CD4-positive, alpha-beta T cell treated with Interleukin-6 for 4 hours (primary cell): ENCODE measurements around the gene AFTPH.
A peak's percentile ranks its signal among the peaks of the same experiment; 100 is the strongest.
"Not testable (repeated sequence)": the region's sequence is repeated elsewhere in the genome, so short reads cannot be mapped to it uniquely, and the experiment has no call there.

Source experiments
- DNase-seq: peaks from one replicate; pipeline ENCODE4 v3.0.0-alpha.2; 2020; ENCODE audit warnings: mixed read lengths

Gene AFTPH

DNA sequence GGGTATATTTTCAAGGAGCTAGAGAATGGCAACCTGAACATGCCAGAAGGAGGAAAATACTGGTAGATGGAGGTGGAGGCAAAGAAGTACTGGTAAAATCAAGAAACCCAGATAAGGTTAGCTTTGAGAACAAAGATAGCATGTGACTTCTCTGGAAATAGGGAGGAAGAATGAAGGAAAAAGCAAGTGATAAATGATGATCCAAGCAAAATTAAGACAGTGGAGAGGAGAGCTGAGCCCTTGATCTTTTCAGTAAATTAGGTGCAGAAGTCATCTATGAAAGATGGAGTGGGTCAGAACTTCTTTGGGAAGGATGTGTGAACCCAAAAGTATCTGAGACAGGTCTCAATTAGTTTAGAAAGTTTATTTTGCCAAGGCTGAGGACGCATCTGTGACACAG, 25.7 kb upstream of the AFTPH start:
- DNase-seq, result no peak

DNA sequence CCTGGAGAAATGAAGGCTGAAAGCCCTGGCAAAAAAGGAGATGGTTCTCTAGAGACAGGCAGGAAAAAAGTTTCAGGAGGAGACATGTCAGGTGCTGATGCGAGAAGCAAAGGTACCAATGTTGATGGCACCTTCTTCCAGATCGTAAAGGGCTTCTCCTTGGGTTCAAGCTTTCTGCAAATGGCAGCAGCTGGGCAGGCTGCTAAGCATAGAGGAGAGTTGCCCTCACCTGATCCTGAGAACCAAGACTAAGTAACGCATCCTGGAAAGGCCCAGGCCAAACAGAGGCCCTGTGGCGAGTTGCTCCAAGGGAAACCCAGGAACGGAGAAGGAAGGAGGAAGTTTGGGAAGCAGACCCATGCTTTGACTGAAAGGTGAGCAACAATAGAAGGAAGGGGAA, 23.6 kb upstream of the AFTPH start:
- DNase-seq, result no peak

DNA sequence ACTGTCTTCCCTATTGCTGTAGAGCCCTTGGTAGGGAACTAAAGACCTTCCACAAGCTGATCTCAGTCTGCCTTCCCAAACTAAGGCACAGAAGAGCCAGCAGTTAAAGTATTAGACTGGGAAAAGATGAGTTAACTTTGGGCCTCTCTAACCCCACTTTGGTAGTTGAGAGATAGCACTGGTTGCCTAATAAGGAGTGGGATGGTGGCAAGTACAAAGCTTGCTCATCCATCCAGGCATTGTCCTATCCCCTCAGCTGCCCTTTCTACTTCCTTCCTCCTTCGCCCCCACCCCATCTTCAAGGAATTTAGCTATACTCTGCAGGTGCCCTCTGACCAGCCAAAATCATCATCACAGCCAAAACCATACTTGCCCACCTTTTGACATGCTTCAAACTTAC, 22.2 kb upstream of the AFTPH start:
- DNase-seq, result no peak

GRCh38 chr2:64502860-64503259, 21.3 kb upstream of the AFTPH start:
- no peak for DNase-seq

DNA sequence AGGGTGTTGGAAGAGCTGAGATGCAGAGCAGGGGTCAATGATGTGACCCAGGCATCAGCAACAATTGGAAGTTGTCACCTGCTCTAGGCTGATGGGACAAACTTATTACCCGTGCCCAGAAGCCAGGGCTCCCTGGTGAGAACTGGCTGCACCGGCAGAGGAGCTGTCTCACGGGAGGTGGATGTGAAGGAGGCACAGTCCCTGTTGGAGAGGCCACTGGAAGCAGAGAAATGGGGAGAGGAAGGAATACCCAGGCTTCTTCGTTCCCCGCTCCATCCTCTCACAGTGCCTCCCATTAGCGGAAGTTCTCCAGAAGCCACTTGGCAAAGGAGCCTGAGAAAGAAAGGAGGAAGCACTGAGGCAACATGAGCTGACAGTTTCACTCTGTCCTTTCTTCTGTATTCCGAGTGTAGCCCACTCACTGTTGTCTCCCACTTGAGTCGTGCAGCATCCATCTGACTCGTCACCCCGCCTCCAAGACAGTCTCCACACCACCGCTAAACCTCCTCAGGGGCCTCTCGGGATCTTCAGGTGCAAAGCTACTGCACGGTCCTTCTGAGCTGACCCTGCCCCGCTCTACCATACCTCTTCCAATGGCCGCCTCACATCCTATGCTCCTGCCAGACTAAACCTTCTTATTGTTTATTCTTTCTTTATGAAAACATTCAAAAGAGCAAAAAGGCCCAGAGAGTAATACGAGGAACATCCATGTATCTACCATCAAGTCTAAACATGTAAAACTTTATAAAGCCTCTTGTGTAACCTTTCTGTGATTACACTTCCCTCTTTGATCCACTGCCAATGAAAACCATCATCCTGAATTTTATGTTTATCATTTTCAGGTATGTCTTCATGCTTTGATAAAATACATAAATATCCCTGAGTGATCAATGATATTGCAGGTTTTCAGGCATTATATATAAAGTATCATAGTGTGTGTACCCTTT, 19.1 kb upstream of the AFTPH start:
- no peak for DNase-seq

- no peak for DNase-seq
Observed at GRCh38 chr2:64506686-64507085, 17.4 kb upstream of the AFTPH start.

- DNase-seq, result no peak
Observed at GRCh38 chr2:64514008-64514407, 10.1 kb upstream of the AFTPH start.

DNA sequence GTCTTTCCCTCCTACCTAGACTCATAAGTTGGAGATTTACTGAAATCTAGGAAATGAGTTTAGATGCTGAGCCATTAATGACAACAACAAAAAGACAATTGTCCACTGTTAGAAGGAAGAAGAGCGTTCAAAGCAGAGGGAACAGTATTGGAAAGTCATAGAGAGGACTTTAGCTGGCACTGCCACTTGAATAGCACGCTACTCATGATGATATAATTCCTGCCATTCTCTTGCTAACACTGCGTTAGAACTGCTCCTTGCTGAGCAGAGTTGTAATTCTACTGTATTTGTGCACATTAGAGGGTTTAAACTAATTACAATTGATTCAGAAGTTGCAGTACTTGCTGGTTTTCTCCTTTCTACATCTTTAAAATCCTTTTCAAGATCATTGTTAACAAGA, 9.0 kb upstream of the AFTPH start:
- no peak for DNase-seq

DNA sequence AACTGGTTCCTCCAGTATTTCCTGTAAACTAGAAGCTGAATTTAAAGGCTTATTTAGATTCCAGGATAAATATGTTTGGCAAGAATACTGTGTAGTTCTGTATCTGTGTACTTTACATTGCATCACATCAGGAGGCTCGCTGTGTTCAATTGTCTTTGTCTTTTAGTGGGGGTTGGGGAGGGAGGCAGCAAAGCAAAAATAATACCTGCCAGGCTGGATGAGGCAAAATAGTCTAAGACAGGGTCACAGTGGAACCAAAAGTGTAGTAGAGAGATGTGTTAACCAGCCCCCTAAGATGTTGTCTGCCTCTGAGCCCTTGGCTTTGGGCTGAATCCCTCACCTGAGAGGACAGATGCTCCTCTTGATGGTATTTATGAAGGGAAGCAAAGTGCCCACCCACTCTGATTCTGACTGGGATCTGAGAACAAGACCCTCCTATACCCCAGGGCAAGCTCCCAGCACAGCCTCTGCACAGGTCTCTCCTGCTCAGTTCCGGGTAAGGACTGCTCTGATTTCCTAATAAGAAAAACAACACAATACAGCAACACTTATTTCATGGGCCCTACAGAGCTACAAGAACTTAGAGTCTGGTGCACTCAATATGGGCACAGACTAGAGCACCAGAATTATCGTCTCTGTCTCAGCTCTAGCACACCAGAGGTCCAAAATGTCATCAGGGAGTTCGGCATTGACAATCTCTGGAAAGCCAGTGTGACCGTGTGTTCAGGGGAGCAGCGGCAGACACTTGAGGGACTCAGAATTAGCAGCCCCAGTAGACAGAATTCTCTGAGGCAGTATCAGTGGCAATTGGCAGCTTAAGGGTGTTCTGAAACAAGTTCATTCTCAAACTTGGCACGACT, 7.2 kb upstream of the AFTPH start:
- no peak for DNase-seq

DNA sequence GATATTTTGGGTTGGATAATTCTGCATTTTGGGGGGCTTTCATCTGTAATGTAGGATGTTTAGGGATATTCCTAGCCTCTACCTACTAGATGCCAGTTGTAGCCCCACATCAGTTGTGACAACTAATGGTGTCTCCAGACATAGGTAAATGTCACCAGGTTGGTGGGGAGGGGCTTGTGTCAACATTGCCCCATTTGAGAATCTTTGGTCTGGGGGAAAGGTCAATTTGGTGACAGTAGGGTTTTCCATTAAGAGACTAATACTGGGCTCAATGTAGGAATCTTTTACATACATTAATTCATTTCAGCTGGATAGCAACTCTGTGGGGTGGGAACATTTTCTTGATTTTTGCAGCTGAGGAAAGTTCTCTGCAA, 6.6 kb upstream of the AFTPH start:
- no peak for DNase-seq

- DNase-seq, result peak; percentile 84
Observed at GRCh38 chr2:64522843-64523428, 1.2 kb upstream of the AFTPH start.

- peak; percentile 19 for DNase-seq
Observed at GRCh38 chr2:64524604-64525316, 632 bp downstream of the AFTPH start.

- DNase-seq, result peak; percentile 29
Observed at GRCh38 chr2:64525317-64525613, 1.1 kb downstream of the AFTPH start.

DNA sequence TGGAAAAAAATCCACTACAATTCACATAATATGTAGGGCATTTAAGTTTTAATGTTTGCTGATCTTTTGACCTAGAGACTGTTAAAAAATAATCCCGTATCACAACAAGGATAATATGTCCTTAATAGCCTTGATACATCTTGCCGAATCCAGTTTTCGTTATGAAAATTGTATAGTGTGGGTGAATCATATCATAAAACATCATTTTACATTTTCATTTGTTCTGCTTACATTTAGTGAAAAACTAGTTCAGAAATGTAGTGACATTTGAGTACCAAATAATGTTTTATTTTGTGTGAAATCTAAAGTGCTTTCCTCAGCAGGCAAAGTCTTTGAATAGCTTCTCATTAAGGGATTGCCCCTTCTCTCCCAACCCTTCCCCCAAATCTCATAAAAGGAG, 1.9 kb downstream of the AFTPH start:
- DNase-seq, result no peak

- DNase-seq, result not testable (repeated sequence)
Observed at GRCh38 chr2:64530946-64531345, 6.8 kb downstream of the AFTPH start.

DNA sequence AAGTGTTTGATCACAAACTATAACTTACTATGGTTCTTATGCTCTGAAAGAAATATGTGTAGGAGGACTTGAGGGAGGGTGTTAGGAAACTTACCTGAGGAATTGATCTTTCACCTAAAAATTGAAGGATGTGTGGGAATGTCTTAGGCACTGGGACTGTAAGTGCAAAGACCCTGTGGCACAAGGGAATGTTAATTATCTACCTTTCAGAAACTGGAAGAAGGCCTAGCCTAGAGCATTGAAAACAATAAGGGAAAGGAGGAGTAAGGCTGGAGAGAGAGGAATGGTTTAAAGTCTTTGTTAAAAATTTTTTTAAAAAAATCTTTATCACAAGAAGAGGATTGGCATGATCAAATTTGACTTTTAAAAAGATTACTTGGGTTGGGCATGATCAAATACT, 7.9 kb downstream of the AFTPH start:
- no peak for DNase-seq

- DNase-seq, result no peak
Observed at GRCh38 chr2:64533882-64534281, 9.8 kb downstream of the AFTPH start.

DNA sequence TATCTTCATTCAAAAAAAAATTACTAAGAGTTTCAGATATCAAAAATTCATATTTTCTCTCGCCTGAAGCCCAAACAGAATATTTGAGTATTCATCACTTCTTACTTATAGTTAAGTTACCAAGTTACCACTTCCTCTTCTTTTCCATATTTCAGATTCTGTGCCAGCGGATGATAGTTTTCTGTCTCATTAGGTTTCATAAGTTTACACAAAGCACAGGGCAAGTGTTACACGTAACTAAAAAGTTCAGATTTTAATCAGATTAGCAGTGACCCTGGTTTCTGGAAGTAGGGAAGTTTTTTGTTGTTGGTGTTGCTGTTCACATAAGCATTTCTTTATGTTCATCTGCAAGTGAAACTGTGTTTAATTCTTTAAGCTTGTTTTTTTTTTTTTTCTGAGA, 10.2 kb downstream of the AFTPH start:
- DNase-seq, result no peak

DNA sequence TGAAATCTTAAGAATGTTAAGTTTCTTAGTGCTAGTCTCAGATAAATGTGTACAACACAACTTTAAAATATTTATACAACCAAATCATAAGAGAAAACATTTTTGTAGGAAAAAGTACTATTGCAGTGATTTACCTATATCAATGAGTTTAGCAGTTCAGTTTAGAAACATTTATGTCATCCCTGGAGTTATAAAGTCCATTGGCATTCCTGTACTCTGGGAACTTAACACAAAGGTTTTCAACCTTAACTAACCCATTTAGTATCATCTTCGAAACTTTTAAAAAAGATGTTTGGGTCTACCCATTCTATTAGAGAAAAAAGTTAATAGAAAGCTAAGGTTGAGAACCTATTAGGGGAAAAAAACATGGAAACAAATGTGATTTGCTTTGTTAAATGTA, 10.9 kb downstream of the AFTPH start:
- no peak for DNase-seq

GRCh38 chr2:64537991-64538390, 13.9 kb downstream of the AFTPH start:
- no peak for DNase-seq

DNA sequence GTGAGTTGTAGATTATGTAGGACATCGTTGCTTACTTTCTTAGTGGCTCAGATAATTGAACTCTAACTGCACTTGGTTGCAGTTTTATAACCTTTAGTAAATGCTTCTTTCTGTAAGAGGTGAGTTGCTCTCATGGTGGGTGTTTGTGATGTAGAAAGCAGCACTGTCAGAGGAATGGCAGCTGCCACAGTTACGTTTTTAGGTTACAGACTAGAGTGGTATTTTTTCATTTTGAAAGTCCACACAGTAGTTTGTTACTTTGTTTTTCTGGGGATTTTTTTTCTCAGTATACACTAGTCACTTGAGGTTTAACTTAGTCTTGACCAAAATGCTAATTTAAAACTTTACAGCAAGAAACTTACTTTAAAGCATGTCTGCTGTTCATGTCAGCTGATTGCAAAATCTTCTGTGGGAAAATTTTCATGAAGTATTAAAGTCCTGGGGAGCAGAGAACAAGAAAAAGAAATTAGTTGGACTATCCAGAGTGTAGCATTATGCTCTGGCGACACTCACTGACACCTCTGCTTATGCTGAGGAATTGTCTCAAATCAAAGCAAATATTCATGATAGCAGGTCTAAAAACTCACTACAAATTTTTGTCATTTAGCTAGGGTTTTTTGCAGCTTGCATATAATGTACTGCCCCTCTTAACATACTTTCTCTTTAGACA, 14.8 kb downstream of the AFTPH start:
- DNase-seq, result no peak

DNA sequence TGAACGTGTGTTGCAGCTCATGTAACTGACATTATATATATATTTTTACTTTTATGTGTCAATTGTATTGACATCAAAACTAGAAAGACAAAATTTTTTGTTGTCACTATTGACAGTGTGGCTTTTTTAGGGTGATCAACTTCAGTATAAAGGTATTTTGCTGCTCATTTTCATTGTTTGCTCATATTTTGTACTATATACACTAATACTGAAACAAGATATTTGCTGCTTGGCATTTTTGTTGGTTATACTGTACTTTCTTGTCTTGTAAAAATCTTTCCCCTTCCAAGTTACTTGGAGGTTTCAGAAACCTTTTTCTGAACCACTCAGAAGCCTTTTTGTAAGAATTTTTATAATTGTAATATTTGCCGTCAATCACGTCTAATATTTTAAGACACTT, 16.5 kb downstream of the AFTPH start:
- DNase-seq, result no peak

- no peak for DNase-seq
Observed at GRCh38 chr2:64541547-64541946, 17.4 kb downstream of the AFTPH start.
